Effector memory CD4-positive, alpha-beta T cell (primary cell): Measurements from ENCODE around the gene KLHL40.

Experiments
- DNase-seq, 3 donors: peaks; one replicate each; pipeline ENCODE4 v3.0.0-alpha.2; 2020
- H3K27ac ChIP-seq: 2 replicates; pipeline ENCODE4 v1.7.0; 2013; ENCODE audit warnings: mild to moderate bottlenecking, low read length, moderate library complexity; ENCODE audit not compliant: insufficient read depth, poor library complexity, severe bottlenecking
- H3K27me3 ChIP-seq: replicated peaks from 2 replicates; pipeline ENCODE4 v1.7.0; 2013; ENCODE audit warnings: mild to moderate bottlenecking, low read length; ENCODE audit not compliant: insufficient read depth, control insufficient read depth, poor library complexity, severe bottlenecking
- H3K36me3 ChIP-seq: 2 replicates; pipeline ENCODE4 v1.7.0; 2013; ENCODE audit warnings: mild to moderate bottlenecking, low read length, moderate library complexity; ENCODE audit not compliant: control insufficient read depth, insufficient read depth
- H3K4me1 ChIP-seq: 2 replicates; pipeline ENCODE4 v1.7.0; 2013; ENCODE audit warnings: low read length, mild to moderate bottlenecking; ENCODE audit not compliant: control insufficient read depth, insufficient read depth, poor library complexity, severe bottlenecking
- H3K4me3 ChIP-seq: 2 replicates; pipeline ENCODE4 v1.7.0; 2013; ENCODE audit warnings: low read length, low read depth, mild to moderate bottlenecking; ENCODE audit not compliant: insufficient read depth, poor library complexity, severe bottlenecking
- H3K9me3 ChIP-seq: 2 replicates; pipeline ENCODE4 v1.7.0; 2013; ENCODE audit warnings: mild to moderate bottlenecking, low read length, moderate library complexity; ENCODE audit not compliant: control insufficient read depth

KLHL40 gene

DNA sequence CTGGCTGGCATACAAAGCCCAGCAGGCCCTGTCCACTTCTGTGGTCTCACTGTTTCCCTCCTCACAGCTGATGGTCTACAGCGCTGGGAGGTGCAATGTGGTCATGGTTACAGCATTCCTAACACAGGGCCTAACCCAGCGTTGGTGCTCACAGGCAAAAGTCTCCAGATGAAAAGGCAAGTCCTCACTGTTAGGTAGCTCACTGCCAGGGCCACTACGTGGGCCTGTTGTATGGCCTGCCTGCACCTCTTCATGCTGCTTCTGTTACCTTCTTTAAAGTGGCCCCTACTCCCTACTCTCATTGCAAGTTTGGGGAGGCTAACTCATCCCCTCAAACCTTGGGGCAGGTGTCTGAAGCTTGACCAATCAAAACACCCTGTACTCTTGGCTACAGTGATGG is 56.5 kb downstream of the KLHL40 start:
- H3K27me3 ChIP-seq, result no peaks in the 10 kb centered on the region
- peaks cover 3% of the 10 kb centered on the region for H3K4me1 ChIP-seq
- no peak overlapping the region for H3K4me3 ChIP-seq
- H3K27ac ChIP-seq, result no peak overlapping the region
- DNase-seq, result no peak
- H3K9me3 ChIP-seq, result no peaks in the 10 kb centered on the region
- H3K36me3 ChIP-seq, result no peaks in the 10 kb centered on the region
